Subcutaneous abdominal adipose tissue (tissue), 5 donors: ENCODE measurements around the gene ADRM1.

Experiments
- H3K27ac ChIP-seq: one replicate; pipeline ENCODE4 v1.7.0; 2013; ENCODE audit warnings: low read depth, mild to moderate bottlenecking, inconsistent platforms, low read length, moderate library complexity
- H3K27me3 ChIP-seq, 5 donors: one replicate each; pipeline ENCODE4 v1.7.0; 2013; ENCODE audit warnings: low read length in 5 of 5, inconsistent platforms in 1 of 5; ENCODE audit not compliant: control insufficient read depth in 5 of 5, insufficient read depth in 4 of 5
- H3K36me3 ChIP-seq, 5 donors: one replicate each; pipeline ENCODE4 v1.7.0; 2013; ENCODE audit warnings: low read length in 5 of 5; ENCODE audit not compliant: control insufficient read depth in 5 of 5, insufficient read depth in 5 of 5
- H3K4me1 ChIP-seq, 5 donors: one replicate each; pipeline ENCODE4 v1.7.0; 2013; ENCODE audit warnings: low read length in 5 of 5, mild to moderate bottlenecking in 3 of 5, moderate library complexity in 1 of 5; ENCODE audit not compliant: control insufficient read depth in 5 of 5, insufficient read depth in 5 of 5
- H3K4me3 ChIP-seq, 5 donors: one replicate each; pipeline ENCODE4 v1.7.0; 2013; ENCODE audit warnings: low read length in 5 of 5, low read depth in 1 of 5
- H3K9ac ChIP-seq, 5 donors: one replicate each; pipeline ENCODE4 v1.7.0; 2013; ENCODE audit warnings: low read length in 5 of 5, mild to moderate bottlenecking in 4 of 5, moderate library complexity in 3 of 5
- H3K9me3 ChIP-seq, 5 donors: one replicate each; pipeline ENCODE4 v1.7.0; 2013; ENCODE audit warnings: low read length in 5 of 5; ENCODE audit not compliant: control insufficient read depth in 5 of 5
- donor health status: healthy.
- donor health status: healthy.
- donor health status: healthy.
- donor health status: healthy.
- donor health status: healthy.

The ADRM1 gene

DNA sequence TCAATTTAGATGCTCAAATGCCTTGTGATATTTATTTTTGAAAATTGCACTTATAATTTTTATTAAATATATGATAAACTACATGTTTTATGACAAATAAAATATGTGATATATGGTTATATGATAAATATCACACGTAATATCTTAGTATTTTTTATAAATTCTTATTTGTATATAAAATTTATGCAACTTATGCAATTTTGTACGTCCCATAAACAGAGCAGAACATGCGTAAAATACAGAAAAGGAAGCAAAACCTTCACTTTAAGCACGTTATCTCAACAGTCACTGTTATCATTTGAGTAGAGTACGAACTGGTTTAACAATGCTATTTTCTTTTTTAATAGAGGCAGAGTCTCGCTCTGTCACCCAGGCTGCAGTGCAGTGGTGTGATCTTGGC, 15.7 kb upstream of the ADRM1 start:
- Histone ChIP-seq H3K36me3 (peaks cover 0 to 76% (median 56%) of the 10 kb centered on the region in 5 donors), H3K9me3 (no peaks in the 10 kb centered on the region), H3K4me3 (no peak overlapping the region)

DNA sequence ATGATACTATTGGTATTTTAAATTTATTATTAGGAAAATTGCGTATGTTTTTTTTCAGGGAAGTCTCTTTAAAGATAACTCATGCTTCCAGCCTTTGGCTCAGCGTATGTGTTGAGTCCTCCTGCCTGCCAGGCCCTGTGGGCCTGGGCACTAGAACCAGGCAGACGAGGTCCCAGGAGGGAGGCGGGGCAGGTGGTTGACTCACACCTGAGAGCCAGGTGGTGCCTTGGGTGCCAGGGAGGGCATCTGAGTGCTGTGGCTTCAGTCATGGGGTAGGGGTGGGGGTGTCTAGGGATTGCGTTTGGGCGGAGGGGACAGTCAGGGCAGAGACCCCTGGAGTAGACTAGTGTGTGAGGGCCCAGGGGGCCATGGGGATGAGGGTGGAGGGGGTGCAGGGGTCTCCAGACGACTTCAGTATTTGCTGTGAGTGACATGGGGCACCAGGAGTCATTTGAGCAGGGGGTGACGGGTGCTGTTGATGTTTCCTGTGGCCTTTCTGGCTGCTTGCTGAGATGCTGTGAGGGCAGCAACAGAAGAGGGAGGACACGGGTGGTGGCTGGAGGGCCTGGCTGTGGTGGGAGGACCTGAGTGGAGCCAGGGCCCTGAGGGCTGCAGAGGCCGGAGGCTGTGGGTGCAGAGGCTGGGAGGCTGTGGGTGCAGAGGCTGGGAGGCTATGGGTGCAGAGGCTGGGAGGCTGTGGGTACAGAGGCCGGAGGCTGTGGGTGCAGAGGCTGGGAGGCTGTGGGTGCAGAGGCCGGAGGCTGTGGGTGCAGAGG, 14.8 kb upstream of the ADRM1 start:
- peaks cover 0 to 72% (median 58%) of the 10 kb centered on the region in 5 donors for H3K36me3 ChIP-seq
- H3K4me1 ChIP-seq = peaks cover 0 to 39% (median 9%) of the 10 kb centered on the region in 5 donors

More for the DNA sequence above, 15.7 kb upstream of the ADRM1 start:
- Histone ChIP-seq H3K27ac (no peak overlapping the region), H3K4me1 (peaks cover 0 to 45% (median 17%) of the 10 kb centered on the region in 5 donors), H3K9ac (no peak overlapping the region), H3K27me3 (no peaks in the 10 kb centered on the region)

DNA sequence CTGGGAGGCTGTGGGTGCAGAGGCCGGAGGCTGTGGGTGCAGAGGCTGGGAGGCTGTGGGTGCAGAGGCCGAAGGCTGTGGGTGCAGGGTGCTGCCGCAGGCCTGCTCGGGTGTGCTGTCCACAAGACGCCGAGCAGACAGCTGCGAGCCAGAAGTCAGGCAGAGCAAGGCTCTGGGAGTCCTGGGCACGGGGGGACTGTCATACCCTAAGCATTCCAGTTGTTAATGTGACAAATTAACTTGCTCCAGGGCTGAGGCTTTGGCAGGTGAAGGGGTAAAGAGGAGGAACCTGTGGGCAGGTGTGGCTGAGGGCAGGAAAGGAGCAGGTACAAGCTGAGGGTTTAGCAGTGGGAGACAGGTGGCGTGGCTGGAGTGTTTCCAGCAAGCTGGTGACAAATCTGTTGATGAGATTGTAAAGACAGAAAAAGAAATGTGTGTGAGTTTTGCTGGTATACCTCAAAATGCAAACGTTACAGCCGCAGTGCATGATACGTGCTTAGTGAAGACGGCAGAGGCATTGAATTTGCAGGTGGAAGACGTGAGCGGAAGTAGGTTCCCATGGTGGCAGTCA, 14.2 kb upstream of the ADRM1 start:
- peaks cover 0 to 32% (median 3%) of the 10 kb centered on the region in 5 donors for H3K4me1 ChIP-seq
- H3K27me3 ChIP-seq = no peaks in the 10 kb centered on the region
- H3K9ac ChIP-seq = no peak overlapping the region
- H3K27ac ChIP-seq = no peak overlapping the region
- H3K9me3 ChIP-seq = no peaks in the 10 kb centered on the region
- peaks cover 0 to 71% (median 62%) of the 10 kb centered on the region in 5 donors for H3K36me3 ChIP-seq
- no peak overlapping the region for H3K4me3 ChIP-seq

More for the DNA sequence above, 14.8 kb upstream of the ADRM1 start:
- Histone ChIP-seq H3K9ac (no peak overlapping the region), H3K27me3 (no peaks in the 10 kb centered on the region), H3K27ac (no peak overlapping the region), H3K9me3 (no peaks in the 10 kb centered on the region), H3K4me3 (no peak overlapping the region)

DNA sequence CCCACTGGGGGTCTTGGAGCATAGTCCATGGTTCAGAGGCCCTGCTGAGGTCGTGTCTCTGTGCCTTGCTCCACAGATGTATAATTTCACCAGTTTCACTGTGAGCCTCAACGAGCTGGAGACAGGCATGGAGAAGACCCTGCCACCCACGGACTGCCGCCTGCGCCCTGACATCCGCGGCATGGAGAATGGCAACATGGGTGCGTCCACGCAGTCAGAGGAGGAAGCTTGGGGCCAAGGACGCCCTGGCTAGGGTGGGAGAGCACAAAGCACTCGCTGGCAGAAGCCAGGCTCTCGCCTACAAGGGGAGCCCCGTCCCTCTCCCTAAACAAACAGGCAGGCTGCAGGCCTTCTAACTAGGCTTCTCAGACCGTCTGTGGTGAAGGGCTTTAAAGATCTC, 13.7 kb upstream of the ADRM1 start:
- Histone ChIP-seq H3K4me3 (no peak overlapping the region), H3K9me3 (no peaks in the 10 kb centered on the region), H3K27ac (no peak overlapping the region), H3K27me3 (no peaks in the 10 kb centered on the region), H3K4me1 (peaks cover 0 to 28% (median 3%) of the 10 kb centered on the region in 5 donors), H3K9ac (no peak overlapping the region), H3K36me3 (peaks cover 3 to 71% (median 62%) of the 10 kb centered on the region in 5 donors)

DNA sequence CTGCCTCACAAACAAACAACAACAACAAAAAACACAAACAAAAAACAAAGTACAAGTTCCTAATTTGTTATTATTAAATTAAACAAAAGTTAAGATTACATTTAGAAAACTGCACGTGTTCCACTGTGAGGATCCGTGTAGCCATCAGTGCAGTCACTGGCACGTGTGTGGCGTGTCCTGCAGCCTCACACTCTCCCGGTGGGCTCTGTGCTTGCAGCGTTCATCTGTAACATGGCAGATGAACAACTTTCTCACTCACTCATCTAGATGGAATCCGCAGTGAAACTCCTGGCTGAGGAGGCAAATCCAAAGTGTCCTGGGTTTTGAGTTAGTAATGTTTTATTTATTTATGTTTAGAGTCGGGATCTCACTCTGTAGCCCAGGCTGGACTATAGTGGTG, 12.9 kb upstream of the ADRM1 start:
- Histone ChIP-seq H3K36me3 (peaks cover 3 to 72% (median 65%) of the 10 kb centered on the region in 5 donors), H3K4me3 (no peak overlapping the region), H3K9me3 (no peaks in the 10 kb centered on the region), H3K27me3 (no peaks in the 10 kb centered on the region), H3K9ac (no peak overlapping the region), H3K4me1 (peaks cover 0 to 28% (median 3%) of the 10 kb centered on the region in 5 donors), H3K27ac (no peak overlapping the region)

DNA sequence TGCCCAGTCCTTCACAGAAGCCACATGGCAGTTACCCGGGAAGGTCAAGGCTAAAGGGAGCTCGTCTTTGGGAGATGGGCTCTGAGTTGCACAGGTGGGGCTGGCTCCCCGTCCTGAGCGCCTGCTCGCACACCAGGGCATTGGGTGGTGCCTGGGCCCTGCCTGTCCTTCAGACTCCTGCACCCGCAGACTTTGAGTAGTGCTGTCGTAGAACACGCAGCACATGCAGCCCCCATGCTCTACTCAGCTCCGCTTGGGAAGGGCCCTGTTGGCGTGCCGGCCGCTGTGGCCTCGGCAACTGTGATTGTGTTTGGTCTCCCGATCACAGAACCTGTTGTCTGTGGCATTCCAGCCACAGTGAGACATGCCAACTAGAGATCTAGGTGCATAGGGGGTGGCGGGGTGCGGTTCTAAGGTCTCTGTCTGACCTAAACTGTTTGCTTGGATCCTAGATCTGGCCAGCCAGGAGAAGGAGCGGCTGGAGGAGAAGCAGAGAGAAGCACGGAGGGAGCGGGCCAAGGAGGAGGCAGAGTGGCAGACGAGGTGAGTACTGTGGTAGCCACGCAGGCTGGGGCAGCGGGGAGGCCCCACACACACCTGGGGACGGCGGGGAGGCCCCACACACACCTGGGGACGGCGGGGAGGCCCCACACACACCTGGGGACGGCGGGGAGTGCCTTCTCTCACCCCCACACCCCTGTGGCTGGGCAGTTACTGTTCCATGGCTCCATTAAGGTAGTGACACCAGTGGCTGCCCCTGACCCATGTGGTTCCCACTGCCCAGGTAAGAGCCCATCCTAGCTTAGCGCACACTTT, 11.3 kb upstream of the ADRM1 start:
- Histone ChIP-seq H3K4me3 (no peak overlapping the region), H3K9me3 (no peaks in the 10 kb centered on the region), H3K27me3 (no peaks in the 10 kb centered on the region), H3K27ac (no peak overlapping the region), H3K9ac (peak overlapping the region in 1 of 5 donors; percentile 35), H3K4me1 (peaks cover 0 to 16% (median 1%) of the 10 kb centered on the region in 5 donors), H3K36me3 (peaks cover 3 to 71% (median 66%) of the 10 kb centered on the region in 5 donors)

DNA sequence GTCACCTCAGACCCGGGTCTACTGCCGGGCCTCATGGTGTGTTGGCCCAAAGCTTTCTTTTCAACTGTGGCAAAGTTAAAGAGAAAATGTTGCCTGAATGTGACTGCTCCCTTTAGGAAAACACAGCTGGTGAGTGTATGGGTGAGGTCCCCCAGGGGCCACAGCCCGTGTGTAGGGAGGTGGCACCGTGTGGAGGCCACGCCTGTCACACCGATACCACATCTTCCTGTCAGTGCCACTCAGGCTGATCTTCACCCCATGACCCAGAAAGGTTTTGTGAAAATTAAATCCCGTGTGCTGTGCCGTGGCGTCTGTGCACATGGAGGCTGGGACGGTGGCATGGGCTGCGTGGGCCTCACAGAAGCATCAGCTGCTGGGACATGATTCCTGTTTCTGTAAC, 10.7 kb upstream of the ADRM1 start:
- Histone ChIP-seq H3K9me3 (no peaks in the 10 kb centered on the region), H3K27ac (no peak overlapping the region), H3K9ac (peak overlapping the region in 1 of 5 donors; percentile 35), H3K27me3 (no peaks in the 10 kb centered on the region), H3K4me3 (no peak overlapping the region), H3K36me3 (peaks cover 3 to 73% (median 66%) of the 10 kb centered on the region in 5 donors), H3K4me1 (peaks cover 0 to 10% (median under 1%) of the 10 kb centered on the region in 5 donors)

DNA sequence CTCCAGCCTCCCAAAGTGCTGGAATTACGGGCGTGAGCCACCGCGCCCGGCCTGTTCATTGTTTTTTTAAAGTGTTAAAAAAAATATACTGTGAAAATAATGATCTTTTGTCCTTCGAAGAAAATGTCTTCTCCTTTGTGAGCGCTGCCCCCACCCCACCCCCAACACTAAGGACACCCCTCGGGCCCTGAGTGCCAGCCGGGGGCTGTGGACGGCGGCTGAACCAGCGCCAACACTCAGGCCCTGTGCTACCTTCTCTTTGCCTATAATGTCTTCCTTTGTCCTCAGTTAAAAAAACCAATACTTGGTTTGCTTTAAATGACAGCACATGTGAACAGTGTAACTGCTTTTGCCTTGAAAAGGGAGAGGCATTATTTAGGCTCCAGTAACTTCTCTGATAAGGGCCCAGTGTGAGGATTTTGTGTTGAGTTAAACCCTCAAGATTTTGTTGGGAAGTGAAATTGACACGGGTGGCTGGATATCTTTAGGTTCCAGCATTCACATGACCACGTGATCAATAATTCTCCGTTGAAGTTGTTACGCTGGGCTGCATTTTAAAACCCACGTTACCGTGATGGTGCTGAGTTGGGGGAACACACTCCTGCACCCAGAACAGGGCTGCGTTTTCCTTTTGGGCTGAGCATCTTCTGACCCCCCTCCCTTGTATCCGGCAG, 9.5 kb upstream of the ADRM1 start:
- Histone ChIP-seq H3K4me1 (peaks cover 0 to 6% (median 0%) of the 10 kb centered on the region in 5 donors), H3K27me3 (no peaks in the 10 kb centered on the region), H3K27ac (no peak overlapping the region), H3K9me3 (no peaks in the 10 kb centered on the region), H3K36me3 (peaks cover 3 to 77% (median 67%) of the 10 kb centered on the region in 5 donors), H3K4me3 (no peak overlapping the region), H3K9ac (no peak overlapping the region)

DNA sequence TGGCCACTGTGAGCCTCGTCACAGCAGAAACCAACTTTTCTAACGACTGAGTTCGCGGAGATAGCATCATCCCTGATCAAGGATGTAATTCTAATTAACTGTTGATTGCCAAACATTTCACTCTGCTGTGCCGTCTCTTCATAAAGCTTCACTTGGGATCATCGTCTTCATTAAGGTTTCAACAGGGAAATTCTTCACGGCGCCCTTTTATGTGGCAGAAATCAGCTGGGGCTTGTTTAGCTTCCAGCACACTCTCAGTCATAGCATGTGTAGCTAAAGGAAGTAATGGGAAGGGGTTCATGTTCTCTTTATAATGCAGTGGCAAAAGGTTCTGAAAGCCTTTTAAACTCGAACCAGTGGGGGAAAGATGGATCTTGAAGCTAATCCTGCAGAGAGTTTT, 8.9 kb upstream of the ADRM1 start:
- Histone ChIP-seq H3K4me1 (peaks cover 0 to 6% (median 0%) of the 10 kb centered on the region in 5 donors), H3K27me3 (no peaks in the 10 kb centered on the region), H3K27ac (no peak overlapping the region), H3K36me3 (peaks cover 3 to 72% (median 63%) of the 10 kb centered on the region in 5 donors), H3K4me3 (no peak overlapping the region), H3K9ac (no peak overlapping the region), H3K9me3 (no peaks in the 10 kb centered on the region)
